H1 (cell line): ENCODE measurements around the gene MYOM3. TPM values are rescaled to one million over a fixed set of nuclear protein-coding genes. Genes with fewer than 3 reads are reported as not detected.
A peak's percentile ranks its signal among the peaks of the same experiment; 100 is the strongest.

Experiments used
- CTCF ChIA-PET: fragments of 300-600 bp; sonication (Branson Sonifier 250); formaldehyde crosslinking; loops from one replicate; lab custom pipeline; 2021; ENCODE audit not compliant: partially characterized antibody; lab: Charles Lee
- POLR2A ChIA-PET: fragments of 300-600 bp; sonication (Branson Sonifier 250); formaldehyde crosslinking; loops from one replicate; lab custom pipeline; 2021; ENCODE audit warnings: inconsistent platforms; ENCODE audit not compliant: partially characterized antibody; lab: Charles Lee
- DNase-seq, 2 experiments: peaks; one replicate each; pipeline versions ENCODE4 v3.0.0 to v3.0.0-alpha.2; 2010 to 2022; ENCODE audit warnings: low spot score in 2 of 2, low read depth in 1 of 2, mixed read lengths in 1 of 2
- FAIRE-seq: peaks from 2 replicates; lab custom pipeline; 2011; peaks lifted over from hg19 to GRCh38; lab: Jason Lieb, UNC
- H2AFZ ChIP-seq: 2 replicates; pipeline ENCODE4 v1.8.1; 2012; ENCODE audit warnings: low read length, inconsistent platforms
- H2AK5ac ChIP-seq: 2 replicates; pipeline ENCODE4 v1.6.1; 2013; ENCODE audit warnings: low read depth, low read length
- H2BK120ac ChIP-seq: replicated peaks from 2 replicates; pipeline ENCODE3; 2013; ENCODE audit warnings: low read depth, low read length, inconsistent platforms
- H2BK12ac ChIP-seq: 2 replicates; pipeline ENCODE4 v1.6.1; 2013; ENCODE audit warnings: low read depth, low read length
- H2BK15ac ChIP-seq: 2 replicates; pipeline ENCODE4 v1.6.1; 2013; ENCODE audit warnings: low read length
- H2BK20ac ChIP-seq: 2 replicates; pipeline ENCODE4 v1.6.1; 2013; ENCODE audit warnings: low read length
- H2BK5ac ChIP-seq: 2 replicates; pipeline ENCODE4 v1.6.1; 2013; ENCODE audit warnings: low read depth, low read length
- H3K14ac ChIP-seq: 2 replicates; pipeline ENCODE4 v1.6.1; 2013; ENCODE audit warnings: inconsistent platforms; ENCODE audit not compliant: insufficient read length
- H3K18ac ChIP-seq: 2 replicates; pipeline ENCODE4 v1.6.1; 2013; ENCODE audit warnings: low read length; ENCODE audit errors: extremely low read depth
- H3K23ac ChIP-seq: 2 replicates; pipeline ENCODE4 v1.6.1; 2013; ENCODE audit warnings: inconsistent platforms; ENCODE audit not compliant: insufficient read length
- H3K23me2 ChIP-seq: 2 replicates; pipeline ENCODE4 v1.6.1; 2013; ENCODE audit warnings: low read depth, low read length
- H3K27ac ChIP-seq: 2 replicates; pipeline ENCODE4 v1.6.1; 2011; ENCODE audit warnings: low read depth, low read length, inconsistent platforms
- H3K27me3 ChIP-seq, 4 experiments: replicated peaks in 1 of 4; 1 replicate in 1 of 4; 2 replicates in 3 of 4; pipeline versions ENCODE4 v1.6.1 to v1.8.1; 2011 to 2013; ENCODE audit warnings: low read length in 3 of 4, mild to moderate bottlenecking in 3 of 4, inconsistent platforms in 2 of 4, mixed read lengths in 2 of 4, moderate library complexity in 1 of 4; ENCODE audit not compliant: control insufficient read depth in 3 of 4, insufficient read depth in 3 of 4; ENCODE audit errors: extremely low read depth in 1 of 4
- H3K36me3 ChIP-seq, 4 experiments: 2 replicates each; pipeline versions ENCODE4 v1.6.1 to v1.8.1; 2011 to 2013; ENCODE audit warnings: mild to moderate bottlenecking in 4 of 4, low read length in 3 of 4, moderate library complexity in 2 of 4, control low read depth in 1 of 4, inconsistent platforms in 1 of 4; ENCODE audit not compliant: insufficient read depth in 4 of 4, control insufficient read depth in 2 of 4
- H3K4ac ChIP-seq: replicated peaks from 2 replicates; pipeline ENCODE3; 2013; ENCODE audit warnings: low read length, low read depth, mixed read lengths, inconsistent platforms; ENCODE audit not compliant: insufficient read length
- H3K4me1 ChIP-seq, 4 experiments: replicated peaks in 1 of 4; 1 replicate in 1 of 4; 2 replicates in 3 of 4; pipeline versions ENCODE4 v1.6.1 to v1.8.1; 2011 to 2013; ENCODE audit warnings: low read length in 3 of 4, inconsistent platforms in 2 of 4, mixed read lengths in 1 of 4; ENCODE audit not compliant: insufficient read depth in 4 of 4, control insufficient read depth in 3 of 4
- H3K4me2 ChIP-seq, 2 experiments: 2 replicates each; pipeline versions ENCODE4 v1.6.1 to v1.8.1; 2011 to 2013; ENCODE audit warnings: low read depth in 2 of 2, low read length in 2 of 2, control low read depth in 1 of 2, inconsistent platforms in 1 of 2, mild to moderate bottlenecking in 1 of 2; ENCODE audit not compliant: insufficient read depth in 1 of 2
- H3K4me3 ChIP-seq, 4 experiments: fragments of 200-600, 300-600 bp in 1 of 4; sonication (generic), shearing (Covaris generic), sonication (Bioruptor Twin) in 1 of 4; 2 replicates each; pipeline versions ENCODE4 v1.5.1 to v1.8.1; 2011 to 2016; ENCODE audit warnings: low read length in 4 of 4, low read depth in 3 of 4, control low read depth in 2 of 4, inconsistent platforms in 2 of 4, mild to moderate bottlenecking in 2 of 4, mixed read lengths in 1 of 4, moderate library complexity in 1 of 4; ENCODE audit not compliant: insufficient read depth in 2 of 4; ENCODE audit errors: extremely low read depth in 1 of 4
- H3K56ac ChIP-seq: replicated peaks from 2 replicates; pipeline ENCODE3; 2013; ENCODE audit warnings: low read depth, mild to moderate bottlenecking, mixed read lengths, low read length, inconsistent platforms; ENCODE audit not compliant: insufficient read length
- H3K79me1 ChIP-seq: 2 replicates; pipeline ENCODE4 v1.6.1; 2013; ENCODE audit warnings: low read depth, low read length, control low read depth
- H3K79me2 ChIP-seq, 2 experiments: 2 replicates each; pipeline versions ENCODE4 v1.6.1 to v1.8.1; 2012 to 2013; ENCODE audit warnings: low read length in 2 of 2, mild to moderate bottlenecking in 2 of 2, inconsistent platforms in 1 of 2; ENCODE audit not compliant: insufficient read depth in 2 of 2, control insufficient read depth in 1 of 2
- H3K9ac ChIP-seq, 4 experiments: replicated peaks in 1 of 4; 1 replicate in 1 of 4; 2 replicates in 3 of 4; pipeline versions ENCODE4 v1.6.1 to v1.8.1; 2011 to 2013; ENCODE audit warnings: low read depth in 3 of 4, low read length in 3 of 4, control low read depth in 2 of 4, mild to moderate bottlenecking in 2 of 4, moderate library complexity in 2 of 4, inconsistent platforms in 1 of 4; ENCODE audit errors: extremely low read depth in 1 of 4
- H3K9me3 ChIP-seq, 2 experiments: 2 replicates each; pipeline versions ENCODE4 v1.6.1 to v1.8.1; 2012 to 2013; ENCODE audit warnings: mild to moderate bottlenecking in 2 of 2, moderate library complexity in 2 of 2, control low read depth in 1 of 2, inconsistent platforms in 1 of 2, low read depth in 1 of 2, low read length in 1 of 2, mixed read lengths in 1 of 2; ENCODE audit not compliant: insufficient read depth in 2 of 2
- H4K20me1 ChIP-seq, 2 experiments: replicated peaks in 1 of 2; 2 replicates each; pipeline versions ENCODE3 to v1.8.1; 2011 to 2013; ENCODE audit warnings: inconsistent platforms in 2 of 2, low read length in 2 of 2, mild to moderate bottlenecking in 1 of 2; ENCODE audit not compliant: insufficient read depth in 2 of 2, control insufficient read depth in 1 of 2
- H4K5ac ChIP-seq: 2 replicates; pipeline ENCODE4 v1.6.1; 2013; ENCODE audit warnings: low read length, low read depth, mixed read lengths, inconsistent platforms; ENCODE audit not compliant: insufficient read length
- H4K8ac ChIP-seq: 2 replicates; pipeline ENCODE4 v1.8.0; 2013; ENCODE audit warnings: mild to moderate bottlenecking, moderate library complexity, low read length, inconsistent platforms; ENCODE audit not compliant: insufficient read depth; ENCODE audit errors: extremely low read depth
- H4K91ac ChIP-seq: replicated peaks from 2 replicates; pipeline ENCODE3; 2013; ENCODE audit warnings: low read length, mixed read lengths, inconsistent platforms; ENCODE audit not compliant: insufficient read length
- CTBP2 ChIP-seq: IDR thresholded peaks from 2 replicates; pipeline ENCODE4 v1.7.0; 2011; ENCODE audit warnings: borderline replicate concordance, mild to moderate bottlenecking, moderate library complexity, mixed read lengths, low read length; ENCODE audit not compliant: insufficient read depth, insufficient read length
- EGR1 ChIP-seq: IDR thresholded peaks from 2 replicates; pipeline ENCODE4 v1.6.1; 2011; ENCODE audit warnings: low read depth, low read length, borderline replicate concordance
- GTF2F1 ChIP-seq: IDR thresholded peaks from 2 replicates; pipeline ENCODE4 v1.6.1; 2012; ENCODE audit warnings: low read depth, low read length, improper control_type of control experiment, borderline replicate concordance
- KDM4A ChIP-seq: IDR thresholded peaks from one replicate; pipeline ENCODE4 v1.7.1; 2012; ENCODE audit warnings: low read depth, mild to moderate bottlenecking, moderate library complexity, low read length, inconsistent platforms; ENCODE audit not compliant: severe bottlenecking
- KDM5A ChIP-seq: fragments of 200-600 bp; IDR thresholded peaks from 2 replicates; pipeline ENCODE4 v1.7.1; 2012; ENCODE audit warnings: mild to moderate bottlenecking, low read length, inconsistent platforms, mixed read lengths
- MAX ChIP-seq: IDR thresholded peaks from 2 replicates; pipeline ENCODE4 v1.6.1; 2012; ENCODE audit warnings: inconsistent platforms
- POLR2A ChIP-seq, 2 experiments: IDR thresholded peaks; 1 replicate in 1 of 2; 2 replicates in 1 of 2; pipeline ENCODE4 v1.6.1; 2011; ENCODE audit warnings: low read depth in 2 of 2, low read length in 2 of 2, mild to moderate bottlenecking in 2 of 2; ENCODE audit errors: control extremely low read depth in 1 of 2
- POLR2AphosphoS5 ChIP-seq: IDR thresholded peaks from 2 replicates; pipeline ENCODE4 v1.6.1; 2011; ENCODE audit warnings: low read depth, low read length
- RXRA ChIP-seq: IDR thresholded peaks from 2 replicates; pipeline ENCODE4 v1.6.1; 2011; ENCODE audit warnings: low read depth, mild to moderate bottlenecking, low read length, moderate library complexity; ENCODE audit not compliant: insufficient read depth
- SIRT6 ChIP-seq: IDR thresholded peaks from one replicate; pipeline ENCODE4 v1.7.1; 2012; ENCODE audit warnings: low read length, inconsistent platforms
- TAF1 ChIP-seq: IDR thresholded peaks from 2 replicates; pipeline ENCODE4 v1.6.1; 2011; ENCODE audit warnings: mild to moderate bottlenecking, low read depth, low read length
- TAF7 ChIP-seq: optimal IDR thresholded peaks from 2 replicates; pipeline ENCODE3; 2011; ENCODE audit warnings: low read depth, mild to moderate bottlenecking, inconsistent platforms, low read length, moderate library complexity, borderline replicate concordance
- YY1 ChIP-seq: IDR thresholded peaks from 2 replicates; pipeline ENCODE4 v1.6.1; 2011; ENCODE audit warnings: low read depth, mild to moderate bottlenecking, low read length
- WGBS, 2 experiments: shearing (Covaris generic) in 1 of 2; methylation state at CpG; one replicate each; pipeline versions ENCODE4 v1.1.6 to v1.1.7; 2013 to 2015; ENCODE audit warnings: low lambda C conversion rate in 2 of 2, mixed read lengths in 2 of 2, inconsistent platforms in 1 of 2, low coverage in 1 of 2, missing lambda C conversion rate in 1 of 2; ENCODE audit not compliant: insufficient replicate concordance in 2 of 2, insufficient coverage in 1 of 2, insufficient read length in 1 of 2; ENCODE audit errors: extremely low coverage in 1 of 2, missing lambda C conversion rate in 1 of 2; 5-methylcytosine and 5-hydroxymethylcytosine counted together
- polyA plus RNA-seq, 7 experiments: library from polyadenylated mRNA; depleted of rRNA in 3 of 7; stranded (reverse) in 5 of 7; unstranded in 2 of 7; fragments of >200 nt in 5 of 7; fragments of 200-250 nt in 2 of 7; gene quantifications; 1 replicate in 5 of 7; 2 replicates in 1 of 7; 4 replicates in 1 of 7; pipeline versions ENCODE4 v1.2.1 to v1.2.3, GENCODE V29; 2011 to 2013; ENCODE audit warnings: missing spikeins in 2 of 7, mixed read lengths in 2 of 7
- total RNA-seq: library from RNA; stranded (reverse); fragmentation: NEBNext Ultra II Directional; extraction: Animal tissue kit (Norgen Biotek cat#: 25700); gene quantifications from 2 replicates; pipeline ENCODE4 v1.2.1, GENCODE V29; 2021

MYOM3 gene
- total and polyA plus RNA-seq, 2 of the 8 experiments (the other 6 are each of a cell fraction or from before 2014, with no cell fraction given) = 0.08 to 0.09 TPM

- CTCF ChIA-PET = interaction anchor here (0.5 to 6.8 kb wide), 14 partner anchors 8 to 685 kb away, joined by 3 to 35 read pairs (median 3); no protein-coding TSS in a partner anchor
- no peak for FAIRE-seq
- H3K79me2 ChIP-seq = no peaks in the 10 kb centered on the region
- TF ChIP-seq MAX = no peak
- no peak for TF ChIP-seq YY1
- no peak for TF ChIP-seq POLR2A (IDR thresholded peaks at IDR 0.05; ENCODE audit: control extremely low read depth in 1 of 2, low read depth in 2 of 2, low read length in 2 of 2)
- no peak for TF ChIP-seq RXRA
- TF ChIP-seq EGR1 = no peak
- no peak for TF ChIP-seq KDM5A
- no peak for TF ChIP-seq TAF7
- no peak for TF ChIP-seq POLR2AphosphoS5
- no peak for TF ChIP-seq KDM4A
- no peak for TF ChIP-seq SIRT6
- no peak for TF ChIP-seq CTBP2
- TF ChIP-seq TAF1 = no peak
- no peak for TF ChIP-seq GTF2F1
Measured at GRCh38 chr1:24110642-24111261, 1.2 kb downstream of the MYOM3 start.

More at GRCh38 chr1:24110642-24111261, 1.2 kb downstream of the MYOM3 start:
- Histone ChIP-seq H2AK5ac (0 out of 2 replicates have a peak overlapping the region, but pooled peaks have one; percentile 2), H2BK120ac (no peak overlapping the region), H4K5ac (no peak overlapping the region), H3K23me2 (no peaks in the 10 kb centered on the region; the same call in 1 of the 2 replicates), H3K14ac (no peak overlapping the region), H2BK20ac (no peak overlapping the region), H3K27ac (no peak overlapping the region), H2BK15ac (no peak overlapping the region; the same call in 1 of the 2 replicates), H3K4ac (no peak overlapping the region), H3K4me1 (peaks cover 2 to 11% (median 5%) of the 10 kb centered on the region in 4 experiments; a peak in 5 of 7 replicates), H3K18ac (no peak overlapping the region), H3K27me3 (no peaks in the 10 kb centered on the region), H4K8ac (no peak overlapping the region; the same call in none of the 2 replicates), H3K36me3 (no peaks in the 10 kb centered on the region), H3K79me1 (no peaks in the 10 kb centered on the region), H3K4me3 (no peak overlapping the region), H3K56ac (no peak overlapping the region), H3K9me3 (no peaks in the 10 kb centered on the region), H3K4me2 (no peak overlapping the region), H3K9ac (no peak overlapping the region), H3K23ac (no peak overlapping the region), H4K20me1 (no peaks in the 10 kb centered on the region), H2AFZ (no peak overlapping the region; the same call in 1 of the 2 replicates), H2BK5ac (no peak overlapping the region), H4K91ac (no peak overlapping the region), H2BK12ac (no peak overlapping the region)
- 87% methylated on average over 14 of the region's 14 CpGs; no CpG with 5 or more reads in 1 of the 2 experiments for WGBS, 2 experiments
- no peak for DNase-seq
- POLR2A ChIA-PET = interaction anchor here (0.8 to 1.3 kb wide), 5 partner anchors 12 to 314 kb away, joined by 3 to 4 read pairs (median 3); partner anchors contain the start of gene SRSF10
